ENCODE data around the gene LDLRAD4. TPM values are rescaled to one million over a fixed set of nuclear protein-coding genes. Genes with fewer than 3 reads are reported as not detected.

LDLRAD4 gene
- total RNA-seq, 1 experiment from 2014 or later = 1.7 TPM

- H3K9me3 ChIP-seq (ENCODE audit: insufficient read depth, low read depth) = no peaks in the 10 kb centered on the region
- ChIA-PET CTCF (no interaction called here), POLR2A (ENCODE audit: unreplicated experiment) (no interaction called here)
- no peaks in the 10 kb centered on the region for H3K4me1 ChIP-seq (replicated peaks; ENCODE audit: insufficient read depth)
- DNase-seq = no peak
- H4K20me1 ChIP-seq (ENCODE audit: insufficient read depth) = no peaks in the 10 kb centered on the region
- H3K4me2 ChIP-seq = no peak overlapping the region
- H3K9me2 ChIP-seq (ENCODE audit: insufficient read depth) = no peaks in the 10 kb centered on the region
- no peaks in the 10 kb centered on the region for H3K79me2 ChIP-seq (ENCODE audit: low read depth)
- no peaks in the 10 kb centered on the region for H3F3A ChIP-seq (ENCODE audit: insufficient read depth, low read depth)
- no peaks in the 10 kb centered on the region for H3K36me3 ChIP-seq (ENCODE audit: low read depth)
- H3K4me3 ChIP-seq = no peak overlapping the region
- H2AFZ ChIP-seq = no peak overlapping the region
- intact Hi-C loops (cut with micrococcal nuclease; ENCODE audit: unreplicated experiment) = no loop called here
- TF ChIP-seq EZH2 (IDR thresholded peaks at IDR 0.05; ENCODE audit: low read depth) (no peak), CTCF (conservative IDR thresholded peaks at IDR 0.05) (no peak)
- H3K27me3 ChIP-seq (ENCODE audit: insufficient read depth, low read depth) = peaks cover 79% of the 10 kb centered on the region
- no peak overlapping the region for H3K27ac ChIP-seq
- BruUV-seq (replicated peaks) = no TSS peak
Observed at GRCh38 chr18:13380691-13381070, 162.1 kb downstream of the LDLRAD4 start.

GRCh38 chr18:13381331-13381730 lies 162.8 kb downstream of the LDLRAD4 start:
- Histone ChIP-seq H3K27me3 (ENCODE audit: insufficient read depth, low read depth) (peaks cover 82% of the 10 kb centered on the region), H2AFZ (no peak overlapping the region), H3K27ac (no peak overlapping the region), H3K9me3 (ENCODE audit: insufficient read depth, low read depth) (no peaks in the 10 kb centered on the region), H3K4me1 (replicated peaks; ENCODE audit: insufficient read depth) (no peaks in the 10 kb centered on the region), H3F3A (ENCODE audit: insufficient read depth, low read depth) (no peaks in the 10 kb centered on the region), H3K9me2 (ENCODE audit: insufficient read depth) (no peaks in the 10 kb centered on the region), H3K36me3 (ENCODE audit: low read depth) (no peaks in the 10 kb centered on the region), H3K79me2 (ENCODE audit: low read depth) (no peaks in the 10 kb centered on the region), H4K20me1 (ENCODE audit: insufficient read depth) (no peaks in the 10 kb centered on the region), H3K4me3 (no peak overlapping the region), H3K4me2 (no peak overlapping the region)
- ChIA-PET POLR2A (ENCODE audit: unreplicated experiment) (no interaction called here), CTCF (no interaction called here)
- DNase-seq = no peak
- intact Hi-C loops (cut with micrococcal nuclease; ENCODE audit: unreplicated experiment) = no loop called here
- TF ChIP-seq EZH2 (IDR thresholded peaks at IDR 0.05; ENCODE audit: low read depth) = no peak
- TF ChIP-seq CTCF (conservative IDR thresholded peaks at IDR 0.05) = no peak
- no TSS peak for BruUV-seq (replicated peaks)

GRCh38 chr18:13381944-13382365 lies 163.4 kb downstream of the LDLRAD4 start:
- Histone ChIP-seq H3F3A (ENCODE audit: insufficient read depth, low read depth) (no peaks in the 10 kb centered on the region), H4K20me1 (ENCODE audit: insufficient read depth) (no peaks in the 10 kb centered on the region), H3K27ac (no peak overlapping the region), H2AFZ (no peak overlapping the region), H3K79me2 (ENCODE audit: low read depth) (no peaks in the 10 kb centered on the region), H3K9me3 (ENCODE audit: insufficient read depth, low read depth) (no peaks in the 10 kb centered on the region), H3K4me3 (no peak overlapping the region), H3K9me2 (ENCODE audit: insufficient read depth) (no peaks in the 10 kb centered on the region), H3K36me3 (ENCODE audit: low read depth) (no peaks in the 10 kb centered on the region), H3K27me3 (ENCODE audit: insufficient read depth, low read depth) (peaks cover 80% of the 10 kb centered on the region), H3K4me1 (replicated peaks; ENCODE audit: insufficient read depth) (no peaks in the 10 kb centered on the region), H3K4me2 (no peak overlapping the region)
- ChIA-PET CTCF (no interaction called here), POLR2A (ENCODE audit: unreplicated experiment) (no interaction called here)
- intact Hi-C loops (cut with micrococcal nuclease; ENCODE audit: unreplicated experiment) = no loop called here
- DNase-seq = peak in 1 of 2 experiments; percentile 74
- no peak for TF ChIP-seq EZH2 (IDR thresholded peaks at IDR 0.05; ENCODE audit: low read depth)
- no peak for TF ChIP-seq CTCF (conservative IDR thresholded peaks at IDR 0.05)
- no TSS peak for BruUV-seq (replicated peaks)

Measured in PC-9 (cell line).